ENCODE measurements around the gene TCTN1. TPM values are rescaled to one million over a fixed set of nuclear protein-coding genes. Genes with fewer than 3 reads are reported as not detected.

TCTN1 gene
- total RNA-seq, 1 experiment from 2014 or later: 27.0 TPM

DNA sequence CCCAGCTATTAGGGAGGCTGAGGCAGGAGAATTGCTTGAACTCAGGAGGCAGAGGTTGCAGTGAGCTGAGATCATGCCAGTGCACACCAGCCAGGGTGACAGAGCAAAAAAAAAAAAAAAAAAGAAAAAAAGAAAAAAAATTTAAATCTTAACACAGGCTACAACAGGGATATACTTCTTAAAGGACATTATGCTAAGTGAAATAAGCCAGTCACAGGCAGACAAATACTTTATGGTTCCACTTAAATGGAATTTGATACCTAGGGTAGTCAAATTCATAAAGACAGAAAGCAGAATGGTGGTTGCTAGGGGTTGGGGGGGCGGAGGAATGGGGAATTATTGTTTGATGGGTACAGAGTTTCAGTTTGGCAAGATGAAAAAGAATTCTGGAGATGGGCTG is 16.0 kb upstream of the TCTN1 start:
- H3K4me2 ChIP-seq (ENCODE audit: low read length): no peak overlapping the region
- BruUV-seq (replicated peaks): no TSS peak
- no peaks in the 10 kb centered on the region for H3K27me3 ChIP-seq (ENCODE audit: insufficient read depth, low read length)
- H3K36me3 ChIP-seq (ENCODE audit: control insufficient read depth in 1 of 2, insufficient read depth in 2 of 2, low read length in 2 of 2): no peaks in the 10 kb centered on the region
- ATAC-seq (no peak), DNase-seq (ENCODE audit: low read depth, low spot score) (no peak)
- H3K9me2 ChIP-seq (ENCODE audit: insufficient read depth): no peaks in the 10 kb centered on the region
- no peaks in the 10 kb centered on the region for H3K9me3 ChIP-seq (ENCODE audit: control insufficient read depth in 1 of 2, insufficient read depth in 1 of 2, low read depth in 1 of 2, low read length in 2 of 2)
- CTCF ChIA-PET: no interaction called here
- intact Hi-C loops (cut with micrococcal nuclease): no loop called here
- POLR2A ChIA-PET: interaction anchor here (1.3 kb wide), 1 partner anchor 129 kb away, joined by 4 read pairs; the partner anchor contains the start of genes FAM216A and GPN3
- TF ChIP-seq POLR2A (IDR thresholded peaks at IDR 0.05; ENCODE audit: borderline replicate concordance, extremely low read depth, insufficient read depth, insufficient read length) (no peak), YY1 (IDR thresholded peaks at IDR 0.05; ENCODE audit: extremely low read depth, insufficient replicate concordance, low read depth, low read length) (no peak), CBX3 (IDR thresholded peaks at IDR 0.05; ENCODE audit: low read depth) (no peak), EGR1 (IDR thresholded peaks at IDR 0.05; ENCODE audit: low read depth) (no peak), FOSL1 (IDR thresholded peaks at IDR 0.05; ENCODE audit: low read depth) (no peak), CEBPB (IDR thresholded peaks at IDR 0.05; ENCODE audit: low read depth) (no peak), TCF7L2 (IDR thresholded peaks at IDR 0.05; ENCODE audit: borderline replicate concordance, extremely low read depth, insufficient read depth, insufficient read length) (no peak), ELF1 (IDR thresholded peaks at IDR 0.05; ENCODE audit: borderline replicate concordance, low read depth) (no peak), ZNF274 (IDR thresholded peaks at IDR 0.05; ENCODE audit: low read depth, low read length) (no peak), SRF (IDR thresholded peaks at IDR 0.05; ENCODE audit: low read depth) (no peak), EZH2 (IDR thresholded peaks at IDR 0.05) (no peak), SP1 (IDR thresholded peaks at IDR 0.05; ENCODE audit: low read depth) (no peak), RAD21 (IDR thresholded peaks at IDR 0.05; ENCODE audit: low read depth) (no peak)
- TF ChIP-seq, protein P1, sequence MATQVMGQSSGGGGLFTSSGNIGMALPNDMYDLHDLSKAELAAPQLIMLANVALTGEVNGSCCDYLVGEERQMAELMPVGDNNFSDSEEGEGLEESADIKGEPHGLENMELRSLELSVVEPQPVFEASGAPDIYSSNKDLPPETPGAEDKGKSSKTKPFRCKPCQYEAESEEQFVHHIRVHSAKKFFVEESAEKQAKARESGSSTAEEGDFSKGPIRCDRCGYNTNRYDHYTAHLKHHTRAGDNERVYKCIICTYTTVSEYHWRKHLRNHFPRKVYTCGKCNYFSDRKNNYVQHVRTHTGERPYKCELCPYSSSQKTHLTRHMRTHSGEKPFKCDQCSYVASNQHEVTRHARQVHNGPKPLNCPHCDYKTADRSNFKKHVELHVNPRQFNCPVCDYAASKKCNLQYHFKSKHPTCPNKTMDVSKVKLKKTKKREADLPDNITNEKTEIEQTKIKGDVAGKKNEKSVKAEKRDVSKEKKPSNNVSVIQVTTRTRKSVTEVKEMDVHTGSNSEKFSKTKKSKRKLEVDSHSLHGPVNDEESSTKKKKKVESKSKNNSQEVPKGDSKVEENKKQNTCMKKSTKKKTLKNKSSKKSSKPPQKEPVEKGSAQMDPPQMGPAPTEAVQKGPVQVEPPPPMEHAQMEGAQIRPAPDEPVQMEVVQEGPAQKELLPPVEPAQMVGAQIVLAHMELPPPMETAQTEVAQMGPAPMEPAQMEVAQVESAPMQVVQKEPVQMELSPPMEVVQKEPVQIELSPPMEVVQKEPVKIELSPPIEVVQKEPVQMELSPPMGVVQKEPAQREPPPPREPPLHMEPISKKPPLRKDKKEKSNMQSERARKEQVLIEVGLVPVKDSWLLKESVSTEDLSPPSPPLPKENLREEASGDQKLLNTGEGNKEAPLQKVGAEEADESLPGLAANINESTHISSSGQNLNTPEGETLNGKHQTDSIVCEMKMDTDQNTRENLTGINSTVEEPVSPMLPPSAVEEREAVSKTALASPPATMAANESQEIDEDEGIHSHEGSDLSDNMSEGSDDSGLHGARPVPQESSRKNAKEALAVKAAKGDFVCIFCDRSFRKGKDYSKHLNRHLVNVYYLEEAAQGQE (IDR thresholded peaks at IDR 0.05; ENCODE audit: low read depth): no peak
- TF ChIP-seq, protein P2, sequence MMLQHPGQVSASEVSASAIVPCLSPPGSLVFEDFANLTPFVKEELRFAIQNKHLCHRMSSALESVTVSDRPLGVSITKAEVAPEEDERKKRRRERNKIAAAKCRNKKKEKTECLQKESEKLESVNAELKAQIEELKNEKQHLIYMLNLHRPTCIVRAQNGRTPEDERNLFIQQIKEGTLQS (IDR thresholded peaks at IDR 0.05): no peak
- TF ChIP-seq, protein P3, sequence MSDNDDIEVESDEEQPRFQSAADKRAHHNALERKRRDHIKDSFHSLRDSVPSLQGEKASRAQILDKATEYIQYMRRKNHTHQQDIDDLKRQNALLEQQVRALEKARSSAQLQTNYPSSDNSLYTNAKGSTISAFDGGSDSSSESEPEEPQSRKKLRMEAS (IDR thresholded peaks at IDR 0.05): no peak
- TF ChIP-seq, protein P4, sequence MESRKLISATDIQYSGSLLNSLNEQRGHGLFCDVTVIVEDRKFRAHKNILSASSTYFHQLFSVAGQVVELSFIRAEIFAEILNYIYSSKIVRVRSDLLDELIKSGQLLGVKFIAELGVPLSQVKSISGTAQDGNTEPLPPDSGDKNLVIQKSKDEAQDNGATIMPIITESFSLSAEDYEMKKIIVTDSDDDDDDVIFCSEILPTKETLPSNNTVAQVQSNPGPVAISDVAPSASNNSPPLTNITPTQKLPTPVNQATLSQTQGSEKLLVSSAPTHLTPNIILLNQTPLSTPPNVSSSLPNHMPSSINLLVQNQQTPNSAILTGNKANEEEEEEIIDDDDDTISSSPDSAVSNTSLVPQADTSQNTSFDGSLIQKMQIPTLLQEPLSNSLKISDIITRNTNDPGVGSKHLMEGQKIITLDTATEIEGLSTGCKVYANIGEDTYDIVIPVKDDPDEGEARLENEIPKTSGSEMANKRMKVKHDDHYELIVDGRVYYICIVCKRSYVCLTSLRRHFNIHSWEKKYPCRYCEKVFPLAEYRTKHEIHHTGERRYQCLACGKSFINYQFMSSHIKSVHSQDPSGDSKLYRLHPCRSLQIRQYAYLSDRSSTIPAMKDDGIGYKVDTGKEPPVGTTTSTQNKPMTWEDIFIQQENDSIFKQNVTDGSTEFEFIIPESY (IDR thresholded peaks at IDR 0.05; ENCODE audit: extremely low read depth, insufficient replicate concordance, low read length): no peak
- H3K4me1 ChIP-seq (ENCODE audit: control insufficient read depth in 1 of 2, insufficient read depth in 2 of 2, low read length in 2 of 2): peaks cover 0 to 3% of the 10 kb centered on the region in 2 experiments; a peak in 1 of 4 replicates
- RAD21 ChIA-PET (ENCODE audit: low non-redundant PET in 1 of 2, low total read pairs in 2 of 2, uncharacterized antibody in 2 of 2, unreplicated experiment in 2 of 2): interaction anchor here in 1 of 2 experiments (1.1 kb wide), 1 partner anchor 149 kb away, joined by 3 read pairs; no protein-coding TSS in a partner anchor
- H3K79me2 ChIP-seq (ENCODE audit: insufficient read depth, low read length): no peaks in the 10 kb centered on the region
- H4K20me1 ChIP-seq (ENCODE audit: insufficient read depth): no peaks in the 10 kb centered on the region
- H3K27ac ChIP-seq (ENCODE audit: low read depth, low read length): no peak overlapping the region
- H2AFZ ChIP-seq (ENCODE audit: low read depth, low read length, poor library complexity, severe bottlenecking): no peak overlapping the region
- no peak overlapping the region for H3K9ac ChIP-seq (ENCODE audit: low read length)
- no peak overlapping the region for H3K4me3 ChIP-seq (replicated peaks in 1 of 2; ENCODE audit: low read depth in 1 of 2, low read length in 2 of 2)

Measured in HCT116 (cell line).